ENCODE measurements around the gene HDAC4. TPM values are rescaled to one million over a fixed set of nuclear protein-coding genes. Genes with fewer than 3 reads are reported as not detected.
A peak's percentile ranks its signal among the peaks of the same experiment; 100 is the strongest.

The HDAC4 gene
- total and polyA plus RNA-seq, 9 of the 15 experiments (the other 6 are each of a cell fraction or from before 2014, with no cell fraction given) = 0.11 to 20.2 (median 4.0) TPM

DNA sequence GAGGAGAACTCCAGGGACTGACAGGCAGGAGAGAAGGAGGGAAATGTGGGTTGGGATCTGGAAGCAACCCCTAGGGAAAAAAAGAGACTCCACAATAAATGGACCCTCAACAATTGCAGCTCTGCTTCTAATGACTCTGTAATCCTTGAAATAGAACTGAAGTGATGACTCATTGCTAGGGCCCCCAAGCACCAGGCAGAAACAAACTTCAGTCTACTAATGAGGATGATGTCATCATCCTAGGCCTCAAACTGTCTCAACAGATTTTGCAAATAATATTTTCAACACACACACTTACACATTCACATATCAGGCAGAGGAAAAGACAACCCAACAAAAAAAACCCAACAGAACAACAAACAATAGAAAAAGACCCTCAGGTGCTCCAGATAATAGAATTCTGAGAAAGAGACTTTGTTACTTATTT lies 143.3 kb downstream of the HDAC4 start (continued):
- TF ChIP-seq, protein P1, sequence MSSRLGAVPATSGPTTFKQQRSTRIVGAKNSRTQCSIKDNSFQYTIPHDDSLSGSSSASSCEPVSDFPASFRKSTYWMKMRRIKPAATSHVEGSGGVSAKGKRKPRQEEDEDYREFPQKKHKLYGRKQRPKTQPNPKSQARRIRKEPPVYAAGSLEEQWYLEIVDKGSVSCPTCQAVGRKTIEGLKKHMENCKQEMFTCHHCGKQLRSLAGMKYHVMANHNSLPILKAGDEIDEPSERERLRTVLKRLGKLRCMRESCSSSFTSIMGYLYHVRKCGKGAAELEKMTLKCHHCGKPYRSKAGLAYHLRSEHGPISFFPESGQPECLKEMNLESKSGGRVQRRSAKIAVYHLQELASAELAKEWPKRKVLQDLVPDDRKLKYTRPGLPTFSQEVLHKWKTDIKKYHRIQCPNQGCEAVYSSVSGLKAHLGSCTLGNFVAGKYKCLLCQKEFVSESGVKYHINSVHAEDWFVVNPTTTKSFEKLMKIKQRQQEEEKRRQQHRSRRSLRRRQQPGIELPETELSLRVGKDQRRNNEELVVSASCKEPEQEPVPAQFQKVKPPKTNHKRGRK (tag; IDR thresholded peaks at IDR 0.05) = no peak
- TF ChIP-seq, protein P2, sequence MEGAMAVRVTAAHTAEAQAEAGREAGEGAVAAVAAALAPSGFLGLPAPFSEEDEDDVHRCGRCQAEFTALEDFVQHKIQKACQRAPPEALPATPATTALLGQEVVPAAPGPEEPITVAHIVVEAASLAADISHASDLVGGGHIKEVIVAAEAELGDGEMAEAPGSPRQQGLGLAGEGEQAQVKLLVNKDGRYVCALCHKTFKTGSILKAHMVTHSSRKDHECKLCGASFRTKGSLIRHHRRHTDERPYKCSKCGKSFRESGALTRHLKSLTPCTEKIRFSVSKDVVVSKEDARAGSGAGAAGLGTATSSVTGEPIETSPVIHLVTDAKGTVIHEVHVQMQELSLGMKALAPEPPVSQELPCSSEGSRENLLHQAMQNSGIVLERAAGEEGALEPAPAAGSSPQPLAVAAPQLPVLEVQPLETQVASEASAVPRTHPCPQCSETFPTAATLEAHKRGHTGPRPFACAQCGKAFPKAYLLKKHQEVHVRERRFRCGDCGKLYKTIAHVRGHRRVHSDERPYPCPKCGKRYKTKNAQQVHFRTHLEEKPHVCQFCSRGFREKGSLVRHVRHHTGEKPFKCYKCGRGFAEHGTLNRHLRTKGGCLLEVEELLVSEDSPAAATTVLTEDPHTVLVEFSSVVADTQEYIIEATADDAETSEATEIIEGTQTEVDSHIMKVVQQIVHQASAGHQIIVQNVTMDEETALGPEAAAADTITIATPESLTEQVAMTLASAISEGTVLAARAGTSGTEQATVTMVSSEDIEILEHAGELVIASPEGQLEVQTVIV (CRISPR knock-in tag; IDR thresholded peaks at IDR 0.05; ENCODE audit: borderline replicate concordance) = no peak
- TF ChIP-seq, protein P3, sequence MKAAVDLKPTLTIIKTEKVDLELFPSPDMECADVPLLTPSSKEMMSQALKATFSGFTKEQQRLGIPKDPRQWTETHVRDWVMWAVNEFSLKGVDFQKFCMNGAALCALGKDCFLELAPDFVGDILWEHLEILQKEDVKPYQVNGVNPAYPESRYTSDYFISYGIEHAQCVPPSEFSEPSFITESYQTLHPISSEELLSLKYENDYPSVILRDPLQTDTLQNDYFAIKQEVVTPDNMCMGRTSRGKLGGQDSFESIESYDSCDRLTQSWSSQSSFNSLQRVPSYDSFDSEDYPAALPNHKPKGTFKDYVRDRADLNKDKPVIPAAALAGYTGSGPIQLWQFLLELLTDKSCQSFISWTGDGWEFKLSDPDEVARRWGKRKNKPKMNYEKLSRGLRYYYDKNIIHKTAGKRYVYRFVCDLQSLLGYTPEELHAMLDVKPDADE (conservative IDR thresholded peaks at IDR 0.05; ENCODE audit: control insufficient read depth, low read depth, low read length) = no peak
- TF ChIP-seq YBX1 (IDR thresholded peaks at IDR 0.05) (no peak), SAFB (IDR thresholded peaks at IDR 0.05; ENCODE audit: borderline replicate concordance, low read depth, low read length) (no peak), TSC22D4 (tag; IDR thresholded peaks at IDR 0.05) (no peak), FOXP1 (CRISPR knock-in tag; IDR thresholded peaks at IDR 0.05) (no peak), ZFX (CRISPR knock-in tag; IDR thresholded peaks at IDR 0.05) (peak; percentile 70), ILK (tag; IDR thresholded peaks at IDR 0.05; ENCODE audit: borderline replicate concordance, low read depth) (no peak), HNRNPH1 (optimal IDR thresholded peaks at IDR 0.05; ENCODE audit: low read depth, low read length) (no peak), PML (IDR thresholded peaks at IDR 0.05; ENCODE audit: low read length) (no peak)
- TF ChIP-seq, protein P4, sequence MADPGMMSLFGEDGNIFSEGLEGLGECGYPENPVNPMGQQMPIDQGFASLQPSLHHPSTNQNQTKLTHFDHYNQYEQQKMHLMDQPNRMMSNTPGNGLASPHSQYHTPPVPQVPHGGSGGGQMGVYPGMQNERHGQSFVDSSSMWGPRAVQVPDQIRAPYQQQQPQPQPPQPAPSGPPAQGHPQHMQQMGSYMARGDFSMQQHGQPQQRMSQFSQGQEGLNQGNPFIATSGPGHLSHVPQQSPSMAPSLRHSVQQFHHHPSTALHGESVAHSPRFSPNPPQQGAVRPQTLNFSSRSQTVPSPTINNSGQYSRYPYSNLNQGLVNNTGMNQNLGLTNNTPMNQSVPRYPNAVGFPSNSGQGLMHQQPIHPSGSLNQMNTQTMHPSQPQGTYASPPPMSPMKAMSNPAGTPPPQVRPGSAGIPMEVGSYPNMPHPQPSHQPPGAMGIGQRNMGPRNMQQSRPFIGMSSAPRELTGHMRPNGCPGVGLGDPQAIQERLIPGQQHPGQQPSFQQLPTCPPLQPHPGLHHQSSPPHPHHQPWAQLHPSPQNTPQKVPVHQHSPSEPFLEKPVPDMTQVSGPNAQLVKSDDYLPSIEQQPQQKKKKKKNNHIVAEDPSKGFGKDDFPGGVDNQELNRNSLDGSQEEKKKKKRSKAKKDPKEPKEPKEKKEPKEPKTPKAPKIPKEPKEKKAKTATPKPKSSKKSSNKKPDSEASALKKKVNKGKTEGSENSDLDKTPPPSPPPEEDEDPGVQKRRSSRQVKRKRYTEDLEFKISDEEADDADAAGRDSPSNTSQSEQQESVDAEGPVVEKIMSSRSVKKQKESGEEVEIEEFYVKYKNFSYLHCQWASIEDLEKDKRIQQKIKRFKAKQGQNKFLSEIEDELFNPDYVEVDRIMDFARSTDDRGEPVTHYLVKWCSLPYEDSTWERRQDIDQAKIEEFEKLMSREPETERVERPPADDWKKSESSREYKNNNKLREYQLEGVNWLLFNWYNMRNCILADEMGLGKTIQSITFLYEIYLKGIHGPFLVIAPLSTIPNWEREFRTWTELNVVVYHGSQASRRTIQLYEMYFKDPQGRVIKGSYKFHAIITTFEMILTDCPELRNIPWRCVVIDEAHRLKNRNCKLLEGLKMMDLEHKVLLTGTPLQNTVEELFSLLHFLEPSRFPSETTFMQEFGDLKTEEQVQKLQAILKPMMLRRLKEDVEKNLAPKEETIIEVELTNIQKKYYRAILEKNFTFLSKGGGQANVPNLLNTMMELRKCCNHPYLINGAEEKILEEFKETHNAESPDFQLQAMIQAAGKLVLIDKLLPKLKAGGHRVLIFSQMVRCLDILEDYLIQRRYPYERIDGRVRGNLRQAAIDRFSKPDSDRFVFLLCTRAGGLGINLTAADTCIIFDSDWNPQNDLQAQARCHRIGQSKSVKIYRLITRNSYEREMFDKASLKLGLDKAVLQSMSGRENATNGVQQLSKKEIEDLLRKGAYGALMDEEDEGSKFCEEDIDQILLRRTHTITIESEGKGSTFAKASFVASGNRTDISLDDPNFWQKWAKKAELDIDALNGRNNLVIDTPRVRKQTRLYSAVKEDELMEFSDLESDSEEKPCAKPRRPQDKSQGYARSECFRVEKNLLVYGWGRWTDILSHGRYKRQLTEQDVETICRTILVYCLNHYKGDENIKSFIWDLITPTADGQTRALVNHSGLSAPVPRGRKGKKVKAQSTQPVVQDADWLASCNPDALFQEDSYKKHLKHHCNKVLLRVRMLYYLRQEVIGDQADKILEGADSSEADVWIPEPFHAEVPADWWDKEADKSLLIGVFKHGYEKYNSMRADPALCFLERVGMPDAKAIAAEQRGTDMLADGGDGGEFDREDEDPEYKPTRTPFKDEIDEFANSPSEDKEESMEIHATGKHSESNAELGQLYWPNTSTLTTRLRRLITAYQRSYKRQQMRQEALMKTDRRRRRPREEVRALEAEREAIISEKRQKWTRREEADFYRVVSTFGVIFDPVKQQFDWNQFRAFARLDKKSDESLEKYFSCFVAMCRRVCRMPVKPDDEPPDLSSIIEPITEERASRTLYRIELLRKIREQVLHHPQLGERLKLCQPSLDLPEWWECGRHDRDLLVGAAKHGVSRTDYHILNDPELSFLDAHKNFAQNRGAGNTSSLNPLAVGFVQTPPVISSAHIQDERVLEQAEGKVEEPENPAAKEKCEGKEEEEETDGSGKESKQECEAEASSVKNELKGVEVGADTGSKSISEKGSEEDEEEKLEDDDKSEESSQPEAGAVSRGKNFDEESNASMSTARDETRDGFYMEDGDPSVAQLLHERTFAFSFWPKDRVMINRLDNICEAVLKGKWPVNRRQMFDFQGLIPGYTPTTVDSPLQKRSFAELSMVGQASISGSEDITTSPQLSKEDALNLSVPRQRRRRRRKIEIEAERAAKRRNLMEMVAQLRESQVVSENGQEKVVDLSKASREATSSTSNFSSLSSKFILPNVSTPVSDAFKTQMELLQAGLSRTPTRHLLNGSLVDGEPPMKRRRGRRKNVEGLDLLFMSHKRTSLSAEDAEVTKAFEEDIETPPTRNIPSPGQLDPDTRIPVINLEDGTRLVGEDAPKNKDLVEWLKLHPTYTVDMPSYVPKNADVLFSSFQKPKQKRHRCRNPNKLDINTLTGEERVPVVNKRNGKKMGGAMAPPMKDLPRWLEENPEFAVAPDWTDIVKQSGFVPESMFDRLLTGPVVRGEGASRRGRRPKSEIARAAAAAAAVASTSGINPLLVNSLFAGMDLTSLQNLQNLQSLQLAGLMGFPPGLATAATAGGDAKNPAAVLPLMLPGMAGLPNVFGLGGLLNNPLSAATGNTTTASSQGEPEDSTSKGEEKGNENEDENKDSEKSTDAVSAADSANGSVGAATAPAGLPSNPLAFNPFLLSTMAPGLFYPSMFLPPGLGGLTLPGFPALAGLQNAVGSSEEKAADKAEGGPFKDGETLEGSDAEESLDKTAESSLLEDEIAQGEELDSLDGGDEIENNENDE (IDR thresholded peaks at IDR 0.05; ENCODE audit: low read depth, low read length) = no peak
